KOPT-K1 (cell line): Measurements from ENCODE around the gene HBD.

Experiments
- H3K27ac ChIP-seq: fragments of 200-600 bp; sonication (generic); 2 replicates; pipeline ENCODE4 v1.5.1; 2016; ENCODE audit warnings: antibody characterized with exemption, mild to moderate bottlenecking, low read depth, low read length; ENCODE audit not compliant: poor library complexity, severe bottlenecking
- H3K36me3 ChIP-seq: fragments of 200-600 bp; sonication (generic); 2 replicates; pipeline ENCODE4 v1.5.1; 2017; ENCODE audit warnings: antibody characterized with exemption, mild to moderate bottlenecking, low read length, moderate library complexity; ENCODE audit not compliant: insufficient read depth
- H3K9me3 ChIP-seq: fragments of 200-600 bp; sonication (generic); 2 replicates; pipeline ENCODE4 v1.5.1; 2017; ENCODE audit warnings: antibody characterized with exemption, low read length, mild to moderate bottlenecking; ENCODE audit not compliant: insufficient read depth, poor library complexity, severe bottlenecking

The HBD gene

GRCh38 chr11:5245155-5245554 is 10.9 kb upstream of the HBD start:
- H3K27ac ChIP-seq = no peak overlapping the region
- H3K36me3 ChIP-seq = no peaks in the 10 kb centered on the region
- no peaks in the 10 kb centered on the region for H3K9me3 ChIP-seq

GRCh38 chr11:5243816-5244180 is 9.5 kb upstream of the HBD start:
- no peak overlapping the region for H3K27ac ChIP-seq
- H3K36me3 ChIP-seq = no peaks in the 10 kb centered on the region
- no peaks in the 10 kb centered on the region for H3K9me3 ChIP-seq

DNA sequence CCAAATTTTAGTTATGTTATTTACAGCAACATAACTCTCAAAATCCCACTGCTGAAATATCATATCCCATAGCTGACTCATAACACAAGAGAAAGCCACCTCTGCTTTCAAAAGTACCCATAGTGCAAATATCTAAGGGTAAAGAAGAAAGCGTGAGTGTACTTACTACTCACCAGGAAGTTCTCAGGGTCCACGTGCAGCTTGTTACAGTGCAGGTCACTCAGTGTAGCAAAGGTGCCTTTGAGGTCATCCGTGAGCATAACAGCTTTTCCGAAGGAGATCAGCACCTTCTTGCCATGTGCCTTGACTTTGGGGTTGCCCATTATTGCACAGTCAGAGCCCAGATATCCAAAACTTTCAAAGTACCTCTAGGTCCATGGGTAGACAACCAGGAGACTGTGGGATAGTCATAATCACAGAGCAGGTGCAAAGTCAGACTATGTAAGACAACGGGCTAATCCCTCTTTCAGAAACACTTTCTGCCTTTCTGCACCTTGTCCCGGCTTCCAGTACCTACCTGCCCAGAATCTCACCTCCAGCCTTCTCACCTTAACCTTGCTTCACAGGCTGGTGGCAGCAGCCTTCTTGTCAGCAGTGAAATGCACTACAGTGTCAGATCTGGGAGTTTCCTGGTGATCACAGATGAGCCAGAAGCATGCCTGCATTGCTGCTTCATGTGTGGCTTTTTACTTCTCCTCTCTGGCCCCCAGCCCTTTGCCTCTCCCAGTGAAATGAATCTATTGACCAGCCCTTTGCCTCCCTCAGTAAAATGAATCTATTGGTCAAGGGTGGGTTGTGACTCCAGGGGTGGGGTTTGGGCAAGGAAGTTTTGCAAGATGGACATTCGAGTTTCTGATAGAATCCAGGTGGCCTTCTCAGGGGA is 8.9 kb upstream of the HBD start:
- no peaks in the 10 kb centered on the region for H3K9me3 ChIP-seq
- no peaks in the 10 kb centered on the region for H3K36me3 ChIP-seq
- no peak overlapping the region for H3K27ac ChIP-seq

GRCh38 chr11:5242208-5242607 is 7.9 kb upstream of the HBD start:
- Histone ChIP-seq H3K27ac (no peak overlapping the region), H3K36me3 (no peaks in the 10 kb centered on the region), H3K9me3 (no peaks in the 10 kb centered on the region)

GRCh38 chr11:5241458-5241857 is 7.2 kb upstream of the HBD start:
- H3K36me3 ChIP-seq = no peaks in the 10 kb centered on the region
- no peaks in the 10 kb centered on the region for H3K9me3 ChIP-seq
- H3K27ac ChIP-seq = no peak overlapping the region

DNA sequence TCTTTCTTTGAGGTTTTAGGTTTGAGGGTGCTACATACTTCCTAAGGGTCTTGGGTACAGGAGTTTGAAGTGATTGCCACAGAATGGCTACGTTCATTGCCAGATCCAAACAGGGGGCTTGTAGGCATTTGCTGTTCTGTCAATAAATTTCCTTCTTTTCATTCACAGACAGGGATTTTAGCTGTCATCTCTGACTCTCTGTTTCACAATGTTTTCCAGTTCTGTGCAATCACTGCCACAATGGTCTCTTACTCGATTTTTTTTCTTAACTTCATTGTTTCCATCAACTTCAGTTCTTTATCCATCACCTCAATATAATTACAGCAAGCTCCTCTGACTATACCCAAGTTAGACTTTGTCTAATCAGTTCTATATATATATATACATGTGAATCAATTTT is 6.2 kb upstream of the HBD start:
- no peaks in the 10 kb centered on the region for H3K9me3 ChIP-seq
- no peaks in the 10 kb centered on the region for H3K36me3 ChIP-seq
- H3K27ac ChIP-seq = no peak overlapping the region

GRCh38 chr11:5240056-5240455 is 5.8 kb upstream of the HBD start:
- no peaks in the 10 kb centered on the region for H3K9me3 ChIP-seq
- H3K27ac ChIP-seq = no peak overlapping the region
- H3K36me3 ChIP-seq = no peaks in the 10 kb centered on the region

DNA sequence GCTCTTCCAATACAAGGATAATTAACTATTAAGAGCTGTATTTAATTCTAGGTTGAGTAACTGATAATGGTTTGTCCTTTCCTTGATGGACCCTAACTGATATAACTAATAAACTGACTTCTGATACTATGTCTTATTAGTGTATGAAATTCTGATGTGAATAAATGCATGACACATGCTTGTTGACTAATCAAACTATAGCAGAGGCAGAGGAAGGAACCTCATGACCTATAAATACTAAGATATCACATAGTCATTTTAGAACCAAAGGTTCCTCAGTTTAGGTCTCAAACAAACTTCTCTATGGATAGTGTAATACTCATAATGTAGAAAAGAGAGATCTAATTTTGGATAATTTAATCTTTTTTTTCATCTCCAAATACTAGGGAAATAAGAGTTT is 4.8 kb upstream of the HBD start:
- Histone ChIP-seq H3K36me3 (no peaks in the 10 kb centered on the region), H3K9me3 (no peaks in the 10 kb centered on the region), H3K27ac (no peak overlapping the region)

DNA sequence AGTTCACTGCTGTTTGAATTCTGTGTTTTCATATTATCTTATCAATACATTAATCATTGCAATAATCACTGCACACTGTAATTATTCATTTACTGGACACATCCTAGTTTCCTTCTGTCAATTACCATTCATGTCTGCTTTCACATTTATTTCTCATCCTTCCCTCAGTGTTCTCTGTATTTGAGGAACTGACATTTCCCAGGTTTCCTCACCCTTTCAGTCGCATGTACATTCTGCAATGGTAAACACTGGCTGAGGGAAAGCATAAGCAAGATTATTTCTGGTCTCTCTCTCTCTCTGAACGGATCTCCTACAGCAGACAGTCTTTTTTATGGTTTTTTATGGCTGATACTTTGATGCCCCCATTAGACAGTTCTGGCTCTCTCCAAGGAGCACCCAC is 4.2 kb upstream of the HBD start:
- Histone ChIP-seq H3K9me3 (no peaks in the 10 kb centered on the region), H3K36me3 (no peaks in the 10 kb centered on the region), H3K27ac (no peak overlapping the region)

DNA sequence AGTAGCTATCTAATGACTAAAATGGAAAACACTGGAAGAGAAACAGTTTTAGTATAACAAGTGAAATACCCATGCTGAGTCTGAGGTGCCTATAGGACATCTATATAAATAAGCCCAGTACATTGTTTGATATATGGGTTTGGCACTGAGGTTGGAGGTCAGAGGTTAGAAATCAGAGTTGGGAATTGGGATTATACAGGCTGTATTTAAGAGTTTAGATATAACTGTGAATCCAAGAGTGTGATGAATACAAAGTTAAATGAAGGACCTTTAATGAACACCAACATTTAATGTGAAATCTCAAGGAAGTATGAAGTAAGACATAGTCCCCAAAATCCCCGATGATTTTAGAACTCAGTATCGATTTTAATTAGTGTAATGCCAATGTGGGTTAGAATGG is 3.1 kb upstream of the HBD start:
- Histone ChIP-seq H3K36me3 (no peaks in the 10 kb centered on the region), H3K9me3 (no peaks in the 10 kb centered on the region), H3K27ac (no peak overlapping the region)

- H3K36me3 ChIP-seq = no peaks in the 10 kb centered on the region
- no peaks in the 10 kb centered on the region for H3K9me3 ChIP-seq
- no peak overlapping the region for H3K27ac ChIP-seq
Measured at GRCh38 chr11:5235364-5236095, 1.2 kb upstream of the HBD start.

DNA sequence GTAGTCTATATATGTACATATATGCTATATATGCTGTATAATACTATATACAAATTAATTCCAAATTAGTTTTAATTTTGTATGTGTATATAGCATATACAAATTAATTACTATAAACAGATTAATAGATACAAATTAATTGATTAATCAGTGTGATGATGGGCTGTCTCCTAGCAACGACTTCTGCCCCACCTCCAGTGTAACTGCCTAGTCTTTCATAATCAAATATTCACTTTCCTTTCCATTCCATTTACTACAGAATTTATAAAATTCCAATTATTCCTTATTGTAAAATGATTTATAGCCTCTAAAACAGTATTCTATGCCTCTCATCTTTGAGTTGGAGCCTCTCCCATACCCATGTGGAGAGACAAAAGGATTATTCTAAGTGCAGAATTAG is 976 bp downstream of the HBD start:
- Histone ChIP-seq H3K9me3 (no peaks in the 10 kb centered on the region), H3K36me3 (no peaks in the 10 kb centered on the region), H3K27ac (no peak overlapping the region)

DNA sequence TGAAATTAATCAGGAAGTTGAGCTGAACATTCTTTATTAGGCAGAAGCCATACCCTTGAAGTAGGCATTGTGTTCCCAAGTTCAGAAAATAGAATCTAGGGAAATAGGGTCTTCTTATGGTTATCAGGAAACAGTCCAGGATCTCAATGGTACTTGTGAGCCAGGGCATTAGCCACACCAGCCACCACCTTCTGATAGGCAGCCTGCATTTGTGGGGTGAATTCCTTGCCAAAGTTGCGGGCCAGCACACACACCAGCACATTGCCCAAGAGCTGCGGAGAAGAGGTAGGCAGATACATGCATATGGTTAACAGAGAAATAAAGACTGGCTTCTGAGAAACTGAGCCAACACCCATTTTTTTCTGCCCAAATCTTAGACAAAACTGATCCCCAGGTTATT is 1.5 kb downstream of the HBD start:
- H3K9me3 ChIP-seq = no peaks in the 10 kb centered on the region
- no peak overlapping the region for H3K27ac ChIP-seq
- H3K36me3 ChIP-seq = no peaks in the 10 kb centered on the region

DNA sequence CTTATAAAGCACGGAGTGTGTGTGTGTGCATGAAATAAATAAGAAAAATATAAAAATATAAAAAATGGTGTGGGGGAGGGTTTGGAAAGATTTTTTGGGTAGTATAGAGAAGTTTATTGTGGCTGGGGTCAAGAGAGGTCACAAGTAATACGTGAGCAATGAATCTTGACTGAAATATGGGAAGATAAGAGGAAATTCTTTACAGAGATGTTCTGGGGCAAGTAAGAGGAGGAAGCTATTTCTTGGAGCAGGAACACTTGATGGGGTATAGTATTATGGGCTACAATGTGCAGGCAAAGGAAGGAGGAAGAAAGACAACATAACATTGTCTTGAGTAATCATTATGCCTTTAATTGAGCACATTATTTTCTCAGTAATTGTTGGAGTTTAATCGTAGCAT is 2.1 kb downstream of the HBD start:
- Histone ChIP-seq H3K36me3 (no peaks in the 10 kb centered on the region), H3K9me3 (no peaks in the 10 kb centered on the region), H3K27ac (no peak overlapping the region)

- Histone ChIP-seq H3K27ac (no peak overlapping the region), H3K36me3 (no peaks in the 10 kb centered on the region), H3K9me3 (no peaks in the 10 kb centered on the region)
Measured at GRCh38 chr11:5231111-5231510, 3.2 kb downstream of the HBD start.

DNA sequence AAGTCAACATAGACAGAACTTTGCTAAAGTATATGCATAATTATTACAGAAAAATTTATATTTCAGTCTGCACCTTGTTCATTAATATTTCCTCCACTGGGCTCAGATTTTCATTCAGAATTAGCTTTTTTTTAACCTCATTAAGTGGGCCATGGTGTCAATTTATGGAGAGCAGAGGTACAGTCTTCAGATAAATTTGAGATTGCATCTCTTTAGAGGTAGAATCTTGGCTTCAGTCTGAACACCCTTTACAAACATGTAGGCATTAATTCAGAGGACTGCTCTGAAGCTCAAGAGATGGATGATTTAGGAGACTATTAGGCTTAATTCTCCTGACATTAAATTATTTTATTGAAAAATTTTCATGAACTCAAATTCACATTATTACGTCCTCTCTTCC is 4.0 kb downstream of the HBD start:
- Histone ChIP-seq H3K9me3 (no peaks in the 10 kb centered on the region), H3K27ac (no peak overlapping the region), H3K36me3 (no peaks in the 10 kb centered on the region)
